Measurements from ENCODE around the gene CD22.

DNA sequence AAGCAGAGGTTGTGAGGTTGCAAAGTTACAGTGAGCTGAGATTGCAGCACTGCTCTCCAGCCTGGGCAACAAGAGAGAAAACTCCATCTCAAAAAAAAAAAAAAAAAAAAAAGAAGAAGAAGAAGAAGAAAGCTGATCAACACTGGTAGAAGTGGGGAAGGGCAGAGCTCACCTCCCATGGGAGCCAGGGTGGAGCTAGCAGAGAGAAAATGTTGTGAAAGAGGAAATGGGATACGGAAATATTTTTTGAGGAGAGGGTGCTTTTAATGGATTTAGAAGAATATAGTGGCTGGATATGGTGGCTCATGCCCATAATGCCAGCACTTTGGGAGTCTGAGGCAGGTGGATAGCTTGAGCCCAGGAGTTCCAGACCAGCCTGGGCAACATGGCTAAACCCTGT lies 48.7 kb downstream of the CD22 start:
- no peak for TF ChIP-seq POLR2AphosphoS5 (IDR thresholded peaks at IDR 0.05)
- TF ChIP-seq, protein P1, sequence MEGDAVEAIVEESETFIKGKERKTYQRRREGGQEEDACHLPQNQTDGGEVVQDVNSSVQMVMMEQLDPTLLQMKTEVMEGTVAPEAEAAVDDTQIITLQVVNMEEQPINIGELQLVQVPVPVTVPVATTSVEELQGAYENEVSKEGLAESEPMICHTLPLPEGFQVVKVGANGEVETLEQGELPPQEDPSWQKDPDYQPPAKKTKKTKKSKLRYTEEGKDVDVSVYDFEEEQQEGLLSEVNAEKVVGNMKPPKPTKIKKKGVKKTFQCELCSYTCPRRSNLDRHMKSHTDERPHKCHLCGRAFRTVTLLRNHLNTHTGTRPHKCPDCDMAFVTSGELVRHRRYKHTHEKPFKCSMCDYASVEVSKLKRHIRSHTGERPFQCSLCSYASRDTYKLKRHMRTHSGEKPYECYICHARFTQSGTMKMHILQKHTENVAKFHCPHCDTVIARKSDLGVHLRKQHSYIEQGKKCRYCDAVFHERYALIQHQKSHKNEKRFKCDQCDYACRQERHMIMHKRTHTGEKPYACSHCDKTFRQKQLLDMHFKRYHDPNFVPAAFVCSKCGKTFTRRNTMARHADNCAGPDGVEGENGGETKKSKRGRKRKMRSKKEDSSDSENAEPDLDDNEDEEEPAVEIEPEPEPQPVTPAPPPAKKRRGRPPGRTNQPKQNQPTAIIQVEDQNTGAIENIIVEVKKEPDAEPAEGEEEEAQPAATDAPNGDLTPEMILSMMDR (IDR thresholded peaks at IDR 0.05): no peak
- TF ChIP-seq POLR2A (IDR thresholded peaks at IDR 0.05): no peak

Data from breast epithelium (tissue), 3 donors.